Measurements from ENCODE around the gene ATRNL1. TPM values are rescaled to one million over a fixed set of nuclear protein-coding genes. Genes with fewer than 3 reads are reported as not detected.

ATRNL1 gene
- total and polyA plus RNA-seq, 2 of the 8 experiments (the other 6 are each of a cell fraction or from before 2014, with no cell fraction given) = 5.1 to 17.6 TPM

DNA sequence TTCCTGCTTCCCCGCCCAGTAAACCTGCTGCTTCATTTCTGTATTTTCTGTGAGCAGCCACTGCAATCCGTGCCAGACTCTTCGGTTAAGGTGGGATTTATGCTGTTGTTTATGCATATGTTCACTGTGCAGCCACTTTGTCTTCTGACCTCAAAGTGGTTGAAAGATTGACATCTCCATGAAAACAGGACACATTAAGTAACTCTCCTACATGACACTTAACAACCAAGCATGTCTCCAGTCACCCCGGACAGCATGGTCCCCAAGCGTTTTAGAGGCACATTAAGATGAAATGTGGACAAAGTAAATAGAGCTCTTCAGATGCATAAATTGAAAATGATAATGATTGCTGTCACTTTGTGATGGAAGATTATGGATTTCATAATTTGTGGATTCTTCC, 758.5 kb downstream of the ATRNL1 start:
- Histone ChIP-seq H3K9ac (replicated peaks in 1 of 4; ENCODE audit: extremely low read depth in 1 of 4, low read depth in 3 of 4, low read length in 3 of 4) (no peak overlapping the region), H3K36me3 (ENCODE audit: control insufficient read depth in 2 of 4, insufficient read depth in 4 of 4, low read length in 3 of 4) (no peaks in the 10 kb centered on the region), H4K20me1 (replicated peaks in 1 of 2; ENCODE audit: control insufficient read depth in 1 of 2, insufficient read depth in 2 of 2, low read length in 2 of 2) (no peaks in the 10 kb centered on the region), H2AK5ac (ENCODE audit: low read depth, low read length) (no peak overlapping the region), H2BK15ac (ENCODE audit: low read length) (no peak overlapping the region), H3K27me3 (replicated peaks in 1 of 4; ENCODE audit: control insufficient read depth in 3 of 4, extremely low read depth in 1 of 4, insufficient read depth in 3 of 4, low read length in 3 of 4) (no peaks in the 10 kb centered on the region), H3K79me1 (ENCODE audit: low read depth, low read length) (no peaks in the 10 kb centered on the region), H3K18ac (ENCODE audit: extremely low read depth, low read length) (no peak overlapping the region), H3K23ac (ENCODE audit: insufficient read length) (no peak overlapping the region), H3K4me2 (ENCODE audit: insufficient read depth in 1 of 2, low read depth in 2 of 2, low read length in 2 of 2) (no peak overlapping the region), H2BK120ac (replicated peaks; ENCODE audit: low read depth, low read length) (no peak overlapping the region), H3K4me1 (replicated peaks in 1 of 4; ENCODE audit: control insufficient read depth in 3 of 4, insufficient read depth in 4 of 4, low read length in 3 of 4) (peaks cover 0 to 4% (median 2%) of the 10 kb centered on the region in 4 experiments; a peak in 3 of 7 replicates), H3K4me3 (ENCODE audit: extremely low read depth in 1 of 4, insufficient read depth in 2 of 4, low read depth in 3 of 4, low read length in 4 of 4) (no peak overlapping the region), H3K56ac (replicated peaks; ENCODE audit: insufficient read length, low read depth, low read length) (no peak overlapping the region), H2AFZ (ENCODE audit: low read length) (no peak overlapping the region), H3K4ac (replicated peaks; ENCODE audit: insufficient read length, low read depth, low read length) (no peak overlapping the region), H3K27ac (ENCODE audit: low read depth, low read length) (no peak overlapping the region), H3K9me3 (ENCODE audit: insufficient read depth in 2 of 2, low read depth in 1 of 2, low read length in 1 of 2) (no peaks in the 10 kb centered on the region), H4K8ac (ENCODE audit: extremely low read depth, insufficient read depth, low read length) (no peak overlapping the region), H3K79me2 (ENCODE audit: control insufficient read depth in 1 of 2, insufficient read depth in 2 of 2, low read length in 2 of 2) (no peaks in the 10 kb centered on the region), H2BK5ac (ENCODE audit: low read depth, low read length) (no peak overlapping the region), H4K91ac (replicated peaks; ENCODE audit: insufficient read length, low read length) (no peak overlapping the region), H2BK12ac (ENCODE audit: low read depth, low read length) (no peak overlapping the region), H4K5ac (ENCODE audit: insufficient read length, low read depth, low read length) (no peak overlapping the region), H2BK20ac (ENCODE audit: low read length) (no peak overlapping the region), H3K14ac (ENCODE audit: insufficient read length) (no peak overlapping the region), H3K23me2 (ENCODE audit: low read depth, low read length) (no peaks in the 10 kb centered on the region)
- DNase-seq (ENCODE audit: low read depth in 1 of 2, low spot score in 2 of 2) (no peak), FAIRE-seq (no peak)
- TF ChIP-seq CHD1 (IDR thresholded peaks at IDR 0.05; ENCODE audit: low read depth, low read length) (no peak), SIRT6 (IDR thresholded peaks at IDR 0.05; ENCODE audit: low read length) (no peak), PHF8 (conservative IDR thresholded peaks at IDR 0.05; ENCODE audit: low read depth, low read length) (no peak), EGR1 (IDR thresholded peaks at IDR 0.05; ENCODE audit: borderline replicate concordance, low read depth, low read length) (no peak), SUZ12 (IDR thresholded peaks at IDR 0.05; ENCODE audit: low read length) (no peak), TEAD4 (IDR thresholded peaks at IDR 0.05; ENCODE audit: low read depth, low read length) (no peak), POLR2A (IDR thresholded peaks at IDR 0.05; ENCODE audit: control extremely low read depth in 1 of 2, low read depth in 2 of 2, low read length in 2 of 2) (no peak), BRCA1 (IDR thresholded peaks at IDR 0.05; ENCODE audit: low read depth, low read length) (no peak), MAFK (IDR thresholded peaks at IDR 0.05; ENCODE audit: low read depth, low read length) (no peak), SRF (IDR thresholded peaks at IDR 0.05; ENCODE audit: low read depth, low read length) (no peak), SIN3A (conservative IDR thresholded peaks at IDR 0.05 in 1 of 2, IDR thresholded peaks at IDR 0.05 in 1 of 2; ENCODE audit: low read depth in 1 of 2, low read length in 2 of 2) (no peak), JUN (IDR thresholded peaks at IDR 0.05; ENCODE audit: low read depth, low read length) (no peak)
- TF ChIP-seq, protein P1, sequence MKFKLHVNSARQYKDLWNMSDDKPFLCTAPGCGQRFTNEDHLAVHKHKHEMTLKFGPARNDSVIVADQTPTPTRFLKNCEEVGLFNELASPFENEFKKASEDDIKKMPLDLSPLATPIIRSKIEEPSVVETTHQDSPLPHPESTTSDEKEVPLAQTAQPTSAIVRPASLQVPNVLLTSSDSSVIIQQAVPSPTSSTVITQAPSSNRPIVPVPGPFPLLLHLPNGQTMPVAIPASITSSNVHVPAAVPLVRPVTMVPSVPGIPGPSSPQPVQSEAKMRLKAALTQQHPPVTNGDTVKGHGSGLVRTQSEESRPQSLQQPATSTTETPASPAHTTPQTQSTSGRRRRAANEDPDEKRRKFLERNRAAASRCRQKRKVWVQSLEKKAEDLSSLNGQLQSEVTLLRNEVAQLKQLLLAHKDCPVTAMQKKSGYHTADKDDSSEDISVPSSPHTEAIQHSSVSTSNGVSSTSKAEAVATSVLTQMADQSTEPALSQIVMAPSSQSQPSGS (IDR thresholded peaks at IDR 0.05; ENCODE audit: low read length) = no peak
- POLR2A ChIA-PET (ENCODE audit: partially characterized antibody) = interaction anchor here (1.2 kb wide), 1 partner anchor 20 kb away, joined by 4 read pairs; no protein-coding TSS in a partner anchor
- WGBS, 2 experiments (ENCODE audit: extremely low coverage in 1 of 2, insufficient coverage in 1 of 2, insufficient read length in 1 of 2, insufficient replicate concordance in 2 of 2, low coverage in 1 of 2, low lambda C conversion rate in 2 of 2, missing lambda C conversion rate in 1 of 2) = 94% methylated on average over 5 of the region's 5 CpGs; no CpG with 5 or more reads in 1 of the 2 experiments
- CTCF ChIA-PET (ENCODE audit: partially characterized antibody) = no interaction called here

Data from H1 (cell line).